H1 (cell line): Measurements from ENCODE around the gene AXIN2. TPM values are rescaled to one million over a fixed set of nuclear protein-coding genes. Genes with fewer than 3 reads are reported as not detected.

Experiments
- CTCF ChIA-PET: fragments of 300-600 bp; sonication (Branson Sonifier 250); formaldehyde crosslinking; loops from one replicate; lab custom pipeline; 2021; ENCODE audit not compliant: partially characterized antibody; lab: Charles Lee
- POLR2A ChIA-PET: fragments of 300-600 bp; sonication (Branson Sonifier 250); formaldehyde crosslinking; loops from one replicate; lab custom pipeline; 2021; ENCODE audit warnings: inconsistent platforms; ENCODE audit not compliant: partially characterized antibody; lab: Charles Lee
- DNase-seq, 2 experiments: peaks; one replicate each; pipeline versions ENCODE4 v3.0.0 to v3.0.0-alpha.2; 2010 to 2022; ENCODE audit warnings: low spot score in 2 of 2, low read depth in 1 of 2, mixed read lengths in 1 of 2
- FAIRE-seq: peaks from 2 replicates; lab custom pipeline; 2011; peaks lifted over from hg19 to GRCh38; lab: Jason Lieb, UNC
- H2AFZ ChIP-seq: 2 replicates; pipeline ENCODE4 v1.8.1; 2012; ENCODE audit warnings: low read length, inconsistent platforms
- H2AK5ac ChIP-seq: 2 replicates; pipeline ENCODE4 v1.6.1; 2013; ENCODE audit warnings: low read depth, low read length
- H2BK120ac ChIP-seq: replicated peaks from 2 replicates; pipeline ENCODE3; 2013; ENCODE audit warnings: low read depth, low read length, inconsistent platforms
- H2BK12ac ChIP-seq: 2 replicates; pipeline ENCODE4 v1.6.1; 2013; ENCODE audit warnings: low read depth, low read length
- H2BK15ac ChIP-seq: 2 replicates; pipeline ENCODE4 v1.6.1; 2013; ENCODE audit warnings: low read length
- H2BK20ac ChIP-seq: 2 replicates; pipeline ENCODE4 v1.6.1; 2013; ENCODE audit warnings: low read length
- H2BK5ac ChIP-seq: 2 replicates; pipeline ENCODE4 v1.6.1; 2013; ENCODE audit warnings: low read depth, low read length
- H3K14ac ChIP-seq: 2 replicates; pipeline ENCODE4 v1.6.1; 2013; ENCODE audit warnings: inconsistent platforms; ENCODE audit not compliant: insufficient read length
- H3K18ac ChIP-seq: 2 replicates; pipeline ENCODE4 v1.6.1; 2013; ENCODE audit warnings: low read length; ENCODE audit errors: extremely low read depth
- H3K23ac ChIP-seq: 2 replicates; pipeline ENCODE4 v1.6.1; 2013; ENCODE audit warnings: inconsistent platforms; ENCODE audit not compliant: insufficient read length
- H3K23me2 ChIP-seq: 2 replicates; pipeline ENCODE4 v1.6.1; 2013; ENCODE audit warnings: low read depth, low read length
- H3K27ac ChIP-seq: 2 replicates; pipeline ENCODE4 v1.6.1; 2011; ENCODE audit warnings: low read depth, low read length, inconsistent platforms
- H3K27me3 ChIP-seq, 4 experiments: replicated peaks in 1 of 4; 1 replicate in 1 of 4; 2 replicates in 3 of 4; pipeline versions ENCODE4 v1.6.1 to v1.8.1; 2011 to 2013; ENCODE audit warnings: low read length in 3 of 4, mild to moderate bottlenecking in 3 of 4, inconsistent platforms in 2 of 4, mixed read lengths in 2 of 4, moderate library complexity in 1 of 4; ENCODE audit not compliant: control insufficient read depth in 3 of 4, insufficient read depth in 3 of 4; ENCODE audit errors: extremely low read depth in 1 of 4
- H3K36me3 ChIP-seq, 4 experiments: 2 replicates each; pipeline versions ENCODE4 v1.6.1 to v1.8.1; 2011 to 2013; ENCODE audit warnings: mild to moderate bottlenecking in 4 of 4, low read length in 3 of 4, moderate library complexity in 2 of 4, control low read depth in 1 of 4, inconsistent platforms in 1 of 4; ENCODE audit not compliant: insufficient read depth in 4 of 4, control insufficient read depth in 2 of 4
- H3K4ac ChIP-seq: replicated peaks from 2 replicates; pipeline ENCODE3; 2013; ENCODE audit warnings: low read length, low read depth, mixed read lengths, inconsistent platforms; ENCODE audit not compliant: insufficient read length
- H3K4me1 ChIP-seq, 4 experiments: replicated peaks in 1 of 4; 1 replicate in 1 of 4; 2 replicates in 3 of 4; pipeline versions ENCODE4 v1.6.1 to v1.8.1; 2011 to 2013; ENCODE audit warnings: low read length in 3 of 4, inconsistent platforms in 2 of 4, mixed read lengths in 1 of 4; ENCODE audit not compliant: insufficient read depth in 4 of 4, control insufficient read depth in 3 of 4
- H3K4me2 ChIP-seq, 2 experiments: 2 replicates each; pipeline versions ENCODE4 v1.6.1 to v1.8.1; 2011 to 2013; ENCODE audit warnings: low read depth in 2 of 2, low read length in 2 of 2, control low read depth in 1 of 2, inconsistent platforms in 1 of 2, mild to moderate bottlenecking in 1 of 2; ENCODE audit not compliant: insufficient read depth in 1 of 2
- H3K4me3 ChIP-seq, 4 experiments: fragments of 200-600, 300-600 bp in 1 of 4; sonication (generic), shearing (Covaris generic), sonication (Bioruptor Twin) in 1 of 4; 2 replicates each; pipeline versions ENCODE4 v1.5.1 to v1.8.1; 2011 to 2016; ENCODE audit warnings: low read length in 4 of 4, low read depth in 3 of 4, control low read depth in 2 of 4, inconsistent platforms in 2 of 4, mild to moderate bottlenecking in 2 of 4, mixed read lengths in 1 of 4, moderate library complexity in 1 of 4; ENCODE audit not compliant: insufficient read depth in 2 of 4; ENCODE audit errors: extremely low read depth in 1 of 4
- H3K56ac ChIP-seq: replicated peaks from 2 replicates; pipeline ENCODE3; 2013; ENCODE audit warnings: low read depth, mild to moderate bottlenecking, mixed read lengths, low read length, inconsistent platforms; ENCODE audit not compliant: insufficient read length
- H3K79me1 ChIP-seq: 2 replicates; pipeline ENCODE4 v1.6.1; 2013; ENCODE audit warnings: low read depth, low read length, control low read depth
- H3K79me2 ChIP-seq, 2 experiments: 2 replicates each; pipeline versions ENCODE4 v1.6.1 to v1.8.1; 2012 to 2013; ENCODE audit warnings: low read length in 2 of 2, mild to moderate bottlenecking in 2 of 2, inconsistent platforms in 1 of 2; ENCODE audit not compliant: insufficient read depth in 2 of 2, control insufficient read depth in 1 of 2
- H3K9ac ChIP-seq, 4 experiments: replicated peaks in 1 of 4; 1 replicate in 1 of 4; 2 replicates in 3 of 4; pipeline versions ENCODE4 v1.6.1 to v1.8.1; 2011 to 2013; ENCODE audit warnings: low read depth in 3 of 4, low read length in 3 of 4, control low read depth in 2 of 4, mild to moderate bottlenecking in 2 of 4, moderate library complexity in 2 of 4, inconsistent platforms in 1 of 4; ENCODE audit errors: extremely low read depth in 1 of 4
- H3K9me3 ChIP-seq, 2 experiments: 2 replicates each; pipeline versions ENCODE4 v1.6.1 to v1.8.1; 2012 to 2013; ENCODE audit warnings: mild to moderate bottlenecking in 2 of 2, moderate library complexity in 2 of 2, control low read depth in 1 of 2, inconsistent platforms in 1 of 2, low read depth in 1 of 2, low read length in 1 of 2, mixed read lengths in 1 of 2; ENCODE audit not compliant: insufficient read depth in 2 of 2
- H4K20me1 ChIP-seq, 2 experiments: replicated peaks in 1 of 2; 2 replicates each; pipeline versions ENCODE3 to v1.8.1; 2011 to 2013; ENCODE audit warnings: inconsistent platforms in 2 of 2, low read length in 2 of 2, mild to moderate bottlenecking in 1 of 2; ENCODE audit not compliant: insufficient read depth in 2 of 2, control insufficient read depth in 1 of 2
- H4K5ac ChIP-seq: 2 replicates; pipeline ENCODE4 v1.6.1; 2013; ENCODE audit warnings: low read length, low read depth, mixed read lengths, inconsistent platforms; ENCODE audit not compliant: insufficient read length
- H4K8ac ChIP-seq: 2 replicates; pipeline ENCODE4 v1.8.0; 2013; ENCODE audit warnings: mild to moderate bottlenecking, moderate library complexity, low read length, inconsistent platforms; ENCODE audit not compliant: insufficient read depth; ENCODE audit errors: extremely low read depth
- H4K91ac ChIP-seq: replicated peaks from 2 replicates; pipeline ENCODE3; 2013; ENCODE audit warnings: low read length, mixed read lengths, inconsistent platforms; ENCODE audit not compliant: insufficient read length
- CBX8 ChIP-seq: fragments of 300-800, 300-1000 bp; sonication (generic); IDR thresholded peaks from 2 replicates; pipeline ENCODE4 v1.7.1; 2016; ENCODE audit warnings: low read depth, low read length, borderline replicate concordance
- CREB1 ChIP-seq: IDR thresholded peaks from 2 replicates; pipeline ENCODE4 v1.6.1; 2012; ENCODE audit warnings: inconsistent platforms
- CTBP2 ChIP-seq: IDR thresholded peaks from 2 replicates; pipeline ENCODE4 v1.7.0; 2011; ENCODE audit warnings: borderline replicate concordance, mild to moderate bottlenecking, moderate library complexity, mixed read lengths, low read length; ENCODE audit not compliant: insufficient read depth, insufficient read length
- GABPA ChIP-seq: IDR thresholded peaks from 2 replicates; pipeline ENCODE4 v1.6.1; 2011; ENCODE audit warnings: mild to moderate bottlenecking, low read length, moderate library complexity, borderline replicate concordance; ENCODE audit not compliant: insufficient read depth
- HDAC6 ChIP-seq: IDR thresholded peaks from one replicate; pipeline ENCODE4 v1.7.1; 2012; ENCODE audit warnings: low read depth, mild to moderate bottlenecking, inconsistent platforms, low read length, moderate library complexity
- POU5F1 ChIP-seq: IDR thresholded peaks from 2 replicates; pipeline ENCODE4 v1.6.1; 2011; ENCODE audit warnings: low read depth, mild to moderate bottlenecking, low read length, moderate library complexity
- SP1 ChIP-seq: IDR thresholded peaks from 2 replicates; pipeline ENCODE4 v1.6.1; 2011; ENCODE audit warnings: low read depth, low read length
- SP2 ChIP-seq: IDR thresholded peaks from 2 replicates; pipeline ENCODE4 v1.6.1; 2012; ENCODE audit warnings: mild to moderate bottlenecking, low read length, inconsistent platforms
- SUZ12 ChIP-seq: fragments of 200-600 bp; sonication (generic); IDR thresholded peaks from 2 replicates; pipeline ENCODE4 v1.6.1; 2012; ENCODE audit warnings: mild to moderate bottlenecking, inconsistent platforms, low read length, moderate library complexity, mixed read lengths
- USF2 ChIP-seq: IDR thresholded peaks from 2 replicates; pipeline ENCODE4 v1.6.1; 2011; ENCODE audit warnings: low read length, improper control_type of control experiment
- ZNF274 ChIP-seq: IDR thresholded peaks from 2 replicates; pipeline ENCODE4 v1.7.0; 2012; ENCODE audit warnings: low read length, borderline replicate concordance; ENCODE audit errors: extremely low read depth
- WGBS, 2 experiments: shearing (Covaris generic) in 1 of 2; methylation state at CpG; one replicate each; pipeline versions ENCODE4 v1.1.6 to v1.1.7; 2013 to 2015; ENCODE audit warnings: low lambda C conversion rate in 2 of 2, mixed read lengths in 2 of 2, inconsistent platforms in 1 of 2, low coverage in 1 of 2, missing lambda C conversion rate in 1 of 2; ENCODE audit not compliant: insufficient replicate concordance in 2 of 2, insufficient coverage in 1 of 2, insufficient read length in 1 of 2; ENCODE audit errors: extremely low coverage in 1 of 2, missing lambda C conversion rate in 1 of 2; 5-methylcytosine and 5-hydroxymethylcytosine counted together
- polyA plus RNA-seq, 7 experiments: library from polyadenylated mRNA; depleted of rRNA in 3 of 7; stranded (reverse) in 5 of 7; unstranded in 2 of 7; fragments of >200 nt in 5 of 7; fragments of 200-250 nt in 2 of 7; gene quantifications; 1 replicate in 5 of 7; 2 replicates in 1 of 7; 4 replicates in 1 of 7; pipeline versions ENCODE4 v1.2.1 to v1.2.3, GENCODE V29; 2011 to 2013; ENCODE audit warnings: missing spikeins in 2 of 7, mixed read lengths in 2 of 7
- total RNA-seq: library from RNA; stranded (reverse); fragmentation: NEBNext Ultra II Directional; extraction: Animal tissue kit (Norgen Biotek cat#: 25700); gene quantifications from 2 replicates; pipeline ENCODE4 v1.2.1, GENCODE V29; 2021
- TF ChIP-seq, protein P1 (sequence below): IDR thresholded peaks from 2 replicates; pipeline ENCODE4 v1.6.1; 2011; ENCODE audit warnings: low read depth, mild to moderate bottlenecking, low read length; ENCODE audit not compliant: insufficient read depth

AXIN2 gene
- total and polyA plus RNA-seq, 2 of the 8 experiments (the other 6 are each of a cell fraction or from before 2014, with no cell fraction given), result 17.7 to 33.4 TPM

GRCh38 chr17:65552214-65552613 is 9.2 kb downstream of the AXIN2 start:
- no peaks in the 10 kb centered on the region for H3K27me3 ChIP-seq
- H3K9ac ChIP-seq, result no peak overlapping the region
- H2BK5ac ChIP-seq, result no peak overlapping the region
- H3K27ac ChIP-seq, result no peak overlapping the region
- no peak overlapping the region for H2BK120ac ChIP-seq
- no peak overlapping the region for H3K4ac ChIP-seq
- no peak overlapping the region for H2BK20ac ChIP-seq
- no peak for DNase-seq
- peaks cover 24% of the 10 kb centered on the region for H3K79me1 ChIP-seq
- no peak for FAIRE-seq
- peaks cover 0 to 50% of the 10 kb centered on the region in 2 experiments for H3K79me2 ChIP-seq
- H3K56ac ChIP-seq, result no peak overlapping the region
- no peaks in the 10 kb centered on the region for H3K9me3 ChIP-seq
- H4K91ac ChIP-seq, result no peak overlapping the region
- ChIA-PET POLR2A (interaction anchor here (1.2 kb wide), 1 partner anchor 21 kb away, joined by 3 read pairs; no protein-coding TSS in a partner anchor), CTCF (interaction anchor here (1.0 to 7.4 kb wide), 4 partner anchors 10 to 134 kb away, joined by 3 to 62 read pairs (median 6); no protein-coding TSS in a partner anchor)
- no peak overlapping the region for H2BK15ac ChIP-seq
- H3K18ac ChIP-seq, result no peak overlapping the region
- 94% methylated on average over 4 of the region's 4 CpGs; no CpG with 5 or more reads in 1 of the 2 experiments for WGBS, 2 experiments
- 0 out of 2 replicates have a peak, but pooled peaks cover 2% of the 10 kb centered on the region for H3K23me2 ChIP-seq
- H3K4me2 ChIP-seq, result no peak overlapping the region
- peaks cover 21 to 61% of the 10 kb centered on the region in 2 experiments for H4K20me1 ChIP-seq
- no peak overlapping the region for H2BK12ac ChIP-seq
- no peak overlapping the region for H4K8ac ChIP-seq
- H3K23ac ChIP-seq, result no peak overlapping the region
- no peak overlapping the region for H3K4me3 ChIP-seq
- H3K4me1 ChIP-seq, result peaks cover 17 to 27% (median 20%) of the 10 kb centered on the region in 4 experiments
- H2AFZ ChIP-seq, result no peak overlapping the region
- no peak overlapping the region for H2AK5ac ChIP-seq
- peaks cover 4 to 40% (median 14%) of the 10 kb centered on the region in 4 experiments; a peak in 6 of 8 replicates for H3K36me3 ChIP-seq
- H4K5ac ChIP-seq, result no peak overlapping the region
- no peak overlapping the region for H3K14ac ChIP-seq
- TF ChIP-seq POU5F1, result no peak
- no peak for TF ChIP-seq SUZ12
- TF ChIP-seq, protein P1, sequence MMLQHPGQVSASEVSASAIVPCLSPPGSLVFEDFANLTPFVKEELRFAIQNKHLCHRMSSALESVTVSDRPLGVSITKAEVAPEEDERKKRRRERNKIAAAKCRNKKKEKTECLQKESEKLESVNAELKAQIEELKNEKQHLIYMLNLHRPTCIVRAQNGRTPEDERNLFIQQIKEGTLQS, result no peak
- no peak for TF ChIP-seq CTBP2
- TF ChIP-seq HDAC6, result no peak
- TF ChIP-seq USF2, result no peak
- TF ChIP-seq GABPA, result no peak
- no peak for TF ChIP-seq ZNF274
- no peak for TF ChIP-seq SP1
- TF ChIP-seq CBX8, result no peak
- no peak for TF ChIP-seq SP2
- TF ChIP-seq CREB1, result no peak
